ENCODE data around the gene KCNAB1.

DNA sequence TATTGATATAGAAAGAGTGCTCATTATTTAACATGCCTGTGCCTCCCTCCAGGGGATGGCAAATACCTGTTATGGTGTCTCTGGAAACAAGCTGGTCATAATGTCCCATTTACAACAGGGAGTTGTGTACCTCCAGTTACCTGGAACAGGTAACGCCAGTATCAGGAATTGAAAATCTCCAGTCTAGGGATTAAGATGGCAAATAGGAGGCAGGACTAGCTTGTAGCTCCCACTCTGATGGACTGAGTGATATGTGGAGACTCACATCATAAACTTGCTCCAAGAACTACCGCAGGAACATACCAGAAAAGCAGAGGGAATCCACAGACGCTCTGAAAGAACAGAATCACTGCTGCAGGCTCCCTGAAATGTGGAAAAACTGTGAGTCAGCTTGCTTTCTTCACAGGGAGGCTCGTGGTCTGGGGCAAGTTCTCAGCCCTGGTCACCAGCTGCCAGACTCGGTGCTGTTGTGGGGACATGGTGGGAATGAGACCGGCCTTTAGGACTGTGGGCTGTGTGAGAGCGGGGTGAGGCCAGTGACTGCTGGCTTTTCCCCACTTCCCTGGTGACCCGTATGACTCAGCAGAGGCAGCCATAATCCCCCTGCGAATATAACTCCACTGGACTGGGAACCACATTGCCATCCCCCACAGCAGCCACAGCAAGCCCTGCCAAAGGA, 97.4 kb downstream of the KCNAB1 start:
- TF ChIP-seq, protein P1, sequence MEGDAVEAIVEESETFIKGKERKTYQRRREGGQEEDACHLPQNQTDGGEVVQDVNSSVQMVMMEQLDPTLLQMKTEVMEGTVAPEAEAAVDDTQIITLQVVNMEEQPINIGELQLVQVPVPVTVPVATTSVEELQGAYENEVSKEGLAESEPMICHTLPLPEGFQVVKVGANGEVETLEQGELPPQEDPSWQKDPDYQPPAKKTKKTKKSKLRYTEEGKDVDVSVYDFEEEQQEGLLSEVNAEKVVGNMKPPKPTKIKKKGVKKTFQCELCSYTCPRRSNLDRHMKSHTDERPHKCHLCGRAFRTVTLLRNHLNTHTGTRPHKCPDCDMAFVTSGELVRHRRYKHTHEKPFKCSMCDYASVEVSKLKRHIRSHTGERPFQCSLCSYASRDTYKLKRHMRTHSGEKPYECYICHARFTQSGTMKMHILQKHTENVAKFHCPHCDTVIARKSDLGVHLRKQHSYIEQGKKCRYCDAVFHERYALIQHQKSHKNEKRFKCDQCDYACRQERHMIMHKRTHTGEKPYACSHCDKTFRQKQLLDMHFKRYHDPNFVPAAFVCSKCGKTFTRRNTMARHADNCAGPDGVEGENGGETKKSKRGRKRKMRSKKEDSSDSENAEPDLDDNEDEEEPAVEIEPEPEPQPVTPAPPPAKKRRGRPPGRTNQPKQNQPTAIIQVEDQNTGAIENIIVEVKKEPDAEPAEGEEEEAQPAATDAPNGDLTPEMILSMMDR (IDR thresholded peaks at IDR 0.05): no peak
- no peak for TF ChIP-seq POLR2A (IDR thresholded peaks at IDR 0.05)
- TF ChIP-seq EP300 (IDR thresholded peaks at IDR 0.05): no peak

Measured in tibial nerve (tissue), 4 donors.